A673 (cell line): Measurements from ENCODE around the gene LENG8. TPM values are rescaled to one million over a fixed set of nuclear protein-coding genes. Genes with fewer than 3 reads are reported as not detected.

Experiments used
- BruUV-seq: library from RNA; stranded (reverse); fragments of 400-500 nt; replicated peaks from 2 replicates; lab custom pipeline; 2021; lab: Mats Ljungman, UMichigan
- CTCF ChIA-PET: fragments of 300-600 bp; sonication (Branson Sonifier 250); formaldehyde crosslinking; loops from one replicate; lab custom pipeline; 2022; ENCODE audit warnings: antibody characterized with exemption; lab: Charles Lee
- POLR2A ChIA-PET: fragments of 300-600 bp; sonication (Branson Sonifier 250); formaldehyde crosslinking; loops from one replicate; lab custom pipeline; 2022; ENCODE audit warnings: antibody characterized with exemption; ENCODE audit not compliant: low non-redundant PET; lab: Charles Lee
- DNase-seq: peaks from one replicate; pipeline ENCODE4 v3.0.0-alpha.2; 2015; ENCODE audit warnings: low spot score
- H3K27ac ChIP-seq: fragments of 200-600 bp; sonication (generic); 2 replicates; pipeline ENCODE4 v1.5.1; 2016; ENCODE audit warnings: mixed run types, low read depth, mild to moderate bottlenecking, mixed read lengths, antibody characterized with exemption, low read length; ENCODE audit not compliant: poor library complexity, severe bottlenecking
- H3K27me3 ChIP-seq: fragments of 200-600 bp; sonication (generic); replicated peaks from 2 replicates; pipeline ENCODE4 v1.6.1; 2017; ENCODE audit warnings: mixed run types, low read depth, mild to moderate bottlenecking, mixed read lengths, antibody characterized with exemption, low read length; ENCODE audit not compliant: insufficient read depth, poor library complexity
- H3K36me3 ChIP-seq: fragments of 200-600 bp; sonication (generic); 2 replicates; pipeline ENCODE4 v1.6.1; 2016; ENCODE audit warnings: mixed run types, mild to moderate bottlenecking, mixed read lengths, antibody characterized with exemption, low read length; ENCODE audit not compliant: insufficient read depth, poor library complexity, severe bottlenecking
- H3K4me1 ChIP-seq: fragments of 200-600 bp; sonication (generic); 2 replicates; pipeline ENCODE4 v1.6.1; 2017; ENCODE audit warnings: mixed run types, mild to moderate bottlenecking, mixed read lengths, antibody characterized with exemption, low read length; ENCODE audit not compliant: insufficient read depth, poor library complexity, severe bottlenecking
- H3K4me3 ChIP-seq: fragments of 200-600 bp; sonication (generic); 2 replicates; pipeline ENCODE4 v1.5.1; 2016; ENCODE audit warnings: low read depth, mixed run types, mild to moderate bottlenecking, mixed read lengths, low read length; ENCODE audit not compliant: poor library complexity, severe bottlenecking
- H3K9me3 ChIP-seq: fragments of 200-600 bp; sonication (generic); 2 replicates; pipeline ENCODE4 v1.6.1; 2016; ENCODE audit warnings: mixed run types, low read depth, mild to moderate bottlenecking, mixed read lengths, antibody characterized with exemption, low read length; ENCODE audit not compliant: poor library complexity, severe bottlenecking
- EZH2 ChIP-seq: fragments of 200-600 bp; sonication (generic); IDR thresholded peaks from 2 replicates; pipeline ENCODE4 v1.6.1; 2017; ENCODE audit warnings: borderline replicate concordance, low read depth, mild to moderate bottlenecking, mixed read lengths, antibody characterized with exemption, low read length; ENCODE audit not compliant: poor library complexity, severe bottlenecking
- intact Hi-C: fragments of 100-400 bp; cut with micrococcal nuclease; formaldehyde crosslinking; loops from one replicate; pipeline ENCODE4 v1.10.0; 2022; ENCODE audit not compliant: unreplicated experiment
- total RNA-seq: library from RNA; stranded (reverse); gene quantifications from 2 replicates; pipeline ENCODE4 v1.2.3, GENCODE V29; 2021
- TF ChIP-seq, protein P1 (sequence below): fragments of 300-800, 200-600 bp; sonication (generic); conservative IDR thresholded peaks from 2 replicates; pipeline ENCODE4 v1.5.1; 2017; ENCODE audit warnings: low read depth, mild to moderate bottlenecking, antibody characterized with exemption, low read length, moderate library complexity, mixed read lengths

The LENG8 gene
- total RNA-seq, 1 experiment from 2014 or later, result 129 TPM

DNA sequence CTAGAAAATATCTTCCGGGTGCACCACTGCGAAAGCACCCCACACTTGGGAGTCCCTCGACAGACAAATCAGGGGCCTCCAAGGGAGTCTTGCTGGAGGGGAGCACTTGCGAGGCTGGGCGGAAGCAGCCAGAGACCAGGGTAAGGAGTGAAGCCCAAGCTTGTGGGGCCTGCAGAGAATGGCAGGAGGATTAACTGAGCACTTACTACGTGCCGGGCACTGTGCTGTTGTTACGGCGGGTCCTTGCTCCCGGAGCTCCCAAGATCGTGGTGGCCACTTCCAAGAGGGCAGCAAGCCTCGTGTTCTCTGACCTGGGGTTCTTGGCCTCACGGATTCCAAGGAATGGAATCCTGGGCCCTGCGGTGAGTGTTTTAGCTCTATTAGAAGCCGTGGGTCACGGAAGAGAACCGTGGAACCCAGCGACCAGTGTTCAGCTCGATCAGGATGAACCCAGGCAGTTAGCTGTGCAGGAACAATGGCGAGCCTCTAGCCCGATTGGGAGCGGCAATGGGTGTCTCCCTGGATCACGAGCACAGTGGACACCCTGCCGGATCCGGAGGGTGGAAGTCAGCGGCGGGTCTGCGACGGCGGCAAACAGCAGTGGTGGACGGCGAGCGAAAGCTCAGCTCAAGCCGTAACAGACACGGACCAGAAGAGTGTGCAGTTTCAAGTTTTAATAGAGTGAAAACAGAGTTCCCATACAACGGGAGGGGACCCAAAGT lies 24.2 kb upstream of the LENG8 start:
- H3K27me3 ChIP-seq, result peaks cover 3% of the 10 kb centered on the region
- CTCF ChIA-PET, result no interaction called here

DNA sequence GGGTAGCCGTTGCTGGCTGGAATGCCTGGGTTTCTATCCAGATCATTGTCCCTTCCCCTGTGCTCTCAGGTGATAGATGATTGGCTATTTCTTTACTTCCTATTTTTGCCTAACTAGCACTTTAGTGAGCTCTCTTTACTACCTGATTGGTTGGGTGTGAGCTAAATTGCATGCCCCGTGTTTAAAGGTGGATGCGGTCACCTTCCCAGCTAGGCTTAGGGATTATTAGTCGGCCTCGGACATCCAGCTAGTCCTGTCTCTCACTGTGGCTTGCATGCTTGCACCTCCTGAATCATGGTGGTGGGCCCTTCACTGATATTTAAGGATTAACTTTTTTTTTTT lies 23.6 kb upstream of the LENG8 start:
- POLR2A ChIA-PET, result no interaction called here
- TF ChIP-seq, protein P1, sequence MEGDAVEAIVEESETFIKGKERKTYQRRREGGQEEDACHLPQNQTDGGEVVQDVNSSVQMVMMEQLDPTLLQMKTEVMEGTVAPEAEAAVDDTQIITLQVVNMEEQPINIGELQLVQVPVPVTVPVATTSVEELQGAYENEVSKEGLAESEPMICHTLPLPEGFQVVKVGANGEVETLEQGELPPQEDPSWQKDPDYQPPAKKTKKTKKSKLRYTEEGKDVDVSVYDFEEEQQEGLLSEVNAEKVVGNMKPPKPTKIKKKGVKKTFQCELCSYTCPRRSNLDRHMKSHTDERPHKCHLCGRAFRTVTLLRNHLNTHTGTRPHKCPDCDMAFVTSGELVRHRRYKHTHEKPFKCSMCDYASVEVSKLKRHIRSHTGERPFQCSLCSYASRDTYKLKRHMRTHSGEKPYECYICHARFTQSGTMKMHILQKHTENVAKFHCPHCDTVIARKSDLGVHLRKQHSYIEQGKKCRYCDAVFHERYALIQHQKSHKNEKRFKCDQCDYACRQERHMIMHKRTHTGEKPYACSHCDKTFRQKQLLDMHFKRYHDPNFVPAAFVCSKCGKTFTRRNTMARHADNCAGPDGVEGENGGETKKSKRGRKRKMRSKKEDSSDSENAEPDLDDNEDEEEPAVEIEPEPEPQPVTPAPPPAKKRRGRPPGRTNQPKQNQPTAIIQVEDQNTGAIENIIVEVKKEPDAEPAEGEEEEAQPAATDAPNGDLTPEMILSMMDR, result no peak
- no peak for TF ChIP-seq EZH2
- BruUV-seq, result no TSS peak
- Histone ChIP-seq H3K36me3 (no peaks in the 10 kb centered on the region), H3K9me3 (no peaks in the 10 kb centered on the region), H3K4me3 (no peak overlapping the region), H3K27ac (no peak overlapping the region), H3K4me1 (peaks cover 4% of the 10 kb centered on the region), H3K27me3 (peaks cover 4% of the 10 kb centered on the region)
- intact Hi-C loops, result no loop called here
- CTCF ChIA-PET, result no interaction called here
- DNase-seq, result no peak

More for the DNA sequence above, 24.2 kb upstream of the LENG8 start:
- POLR2A ChIA-PET, result no interaction called here
- Histone ChIP-seq H3K9me3 (no peaks in the 10 kb centered on the region), H3K36me3 (no peaks in the 10 kb centered on the region), H3K4me1 (no peaks in the 10 kb centered on the region), H3K27ac (no peak overlapping the region), H3K4me3 (no peak overlapping the region)
- TF ChIP-seq, protein P1, result no peak
- TF ChIP-seq EZH2, result no peak
- intact Hi-C loops, result no loop called here
- no peak for DNase-seq
- no TSS peak for BruUV-seq

DNA sequence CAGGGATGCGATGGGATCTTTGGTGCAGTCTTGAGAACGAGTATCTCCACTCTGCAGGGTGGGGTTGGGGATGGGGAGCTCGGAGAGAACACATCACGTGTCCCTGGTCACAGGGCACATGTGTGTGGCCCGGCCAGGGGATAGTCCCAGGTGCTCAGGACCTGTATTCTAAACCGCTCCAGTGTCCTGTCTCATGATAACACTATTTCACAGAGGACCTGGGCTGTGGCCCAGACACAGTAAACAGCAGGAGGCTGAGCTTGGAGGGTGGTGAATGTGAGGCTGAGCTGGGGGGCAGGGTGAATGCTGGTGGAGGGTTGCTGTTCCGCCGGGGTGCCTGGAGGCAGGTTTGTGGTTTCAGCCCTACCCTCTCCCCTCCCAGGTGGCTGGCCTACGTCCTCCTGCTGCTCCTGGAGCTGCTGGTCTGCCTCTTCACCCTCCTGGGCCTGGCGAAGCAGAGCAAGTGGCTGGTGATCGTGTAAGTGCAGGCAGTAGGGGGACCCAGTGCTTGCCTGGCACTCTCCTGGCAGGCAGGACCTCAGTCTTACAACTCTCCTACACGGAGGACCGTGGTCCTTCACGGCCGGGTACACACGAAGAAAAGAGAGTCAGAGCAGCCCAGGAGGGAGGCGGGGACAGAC lies 22.6 kb upstream of the LENG8 start:
- H3K4me1 ChIP-seq, result peaks cover 12% of the 10 kb centered on the region
- ChIA-PET POLR2A (no interaction called here), CTCF (no interaction called here)
- TF ChIP-seq, protein P1, result no peak
- TF ChIP-seq EZH2, result no peak
- intact Hi-C loops, result no loop called here
- no peak overlapping the region for H3K4me3 ChIP-seq
- H3K36me3 ChIP-seq, result no peaks in the 10 kb centered on the region
- no peak overlapping the region for H3K27ac ChIP-seq
- no peak for DNase-seq
- peaks cover 4% of the 10 kb centered on the region for H3K27me3 ChIP-seq
- no TSS peak for BruUV-seq
- H3K9me3 ChIP-seq, result no peaks in the 10 kb centered on the region
